ENCODE results near the gene KCNJ13. TPM values are rescaled to one million over a fixed set of nuclear protein-coding genes. Genes with fewer than 3 reads are reported as not detected.
A peak's percentile ranks its signal among the peaks of the same experiment; 100 is the strongest.

The KCNJ13 gene
- total RNA-seq, 1 donor from 2014 or later: 21.9 TPM

- no peak overlapping the region for H3K4me2 ChIP-seq
- Mint-ChIP-seq H3K9me3 (no peaks in the 10 kb centered on the region), H3K27me3 (ENCODE audit: insufficient read depth, low read depth) (no peaks in the 10 kb centered on the region), H3K36me3 (peaks cover 21% of the 10 kb centered on the region), H3K4me1 (no peaks in the 10 kb centered on the region), H3K4me3 (no peak overlapping the region), H3K27ac (no peak overlapping the region)
- H3K4me3 ChIP-seq: no peak overlapping the region
- no peaks in the 10 kb centered on the region for H3K27me3 ChIP-seq
- peaks cover 3% of the 10 kb centered on the region for H3K79me2 ChIP-seq (ENCODE audit: low read depth)
- no peak overlapping the region for H2AFZ ChIP-seq (replicated peaks)
- no peaks in the 10 kb centered on the region for H3K9me3 ChIP-seq (ENCODE audit: low read depth)
- H3K36me3 ChIP-seq: peaks cover 3% of the 10 kb centered on the region
- peaks cover 7% of the 10 kb centered on the region for H3K4me1 ChIP-seq
- no peak overlapping the region for H3K27ac ChIP-seq
- no peak overlapping the region for H3K9ac ChIP-seq
- H4K20me1 ChIP-seq (ENCODE audit: low read depth): no peaks in the 10 kb centered on the region
- no peak for DNase-seq (ENCODE audit: low spot score)
- TF ChIP-seq EZH2phosphoT487 (IDR thresholded peaks at IDR 0.05) (no peak), CTCF (IDR thresholded peaks at IDR 0.05) (no peak), EZH2 (IDR thresholded peaks at IDR 0.05) (no peak)
- peaks cover 3% of the 10 kb centered on the region for H3F3A ChIP-seq (ENCODE audit: low read depth)
Observed at GRCh38 chr2:232767866-232768265, 8.5 kb downstream of the KCNJ13 start.

GRCh38 chr2:232761301-232761907, 15.0 kb downstream of the KCNJ13 start:
- peak; percentile 48 for DNase-seq (ENCODE audit: low spot score)
- no peaks in the 10 kb centered on the region for H3K27me3 ChIP-seq
- no peak overlapping the region for H2AFZ ChIP-seq (replicated peaks)
- Mint-ChIP-seq H3K36me3 (peaks cover 5% of the 10 kb centered on the region), H3K4me1 (no peaks in the 10 kb centered on the region), H3K27me3 (ENCODE audit: insufficient read depth, low read depth) (no peaks in the 10 kb centered on the region), H3K27ac (no peak overlapping the region), H3K9me3 (no peaks in the 10 kb centered on the region), H3K4me3 (no peak overlapping the region)
- peaks cover 10% of the 10 kb centered on the region for H3K36me3 ChIP-seq
- H3K4me1 ChIP-seq: peaks cover 7% of the 10 kb centered on the region
- no peaks in the 10 kb centered on the region for H3K9me3 ChIP-seq (ENCODE audit: low read depth)
- H3K79me2 ChIP-seq (ENCODE audit: low read depth): no peaks in the 10 kb centered on the region
- TF ChIP-seq CTCF (IDR thresholded peaks at IDR 0.05): peak; percentile 63
- no peak for TF ChIP-seq EZH2phosphoT487 (IDR thresholded peaks at IDR 0.05)
- H3F3A ChIP-seq (ENCODE audit: low read depth): peaks cover 14% of the 10 kb centered on the region
- H3K4me3 ChIP-seq: no peak overlapping the region
- no peak overlapping the region for H3K27ac ChIP-seq
- H3K4me2 ChIP-seq: no peak overlapping the region
- H3K9ac ChIP-seq: no peak overlapping the region
- H4K20me1 ChIP-seq (ENCODE audit: low read depth): no peaks in the 10 kb centered on the region

DNA sequence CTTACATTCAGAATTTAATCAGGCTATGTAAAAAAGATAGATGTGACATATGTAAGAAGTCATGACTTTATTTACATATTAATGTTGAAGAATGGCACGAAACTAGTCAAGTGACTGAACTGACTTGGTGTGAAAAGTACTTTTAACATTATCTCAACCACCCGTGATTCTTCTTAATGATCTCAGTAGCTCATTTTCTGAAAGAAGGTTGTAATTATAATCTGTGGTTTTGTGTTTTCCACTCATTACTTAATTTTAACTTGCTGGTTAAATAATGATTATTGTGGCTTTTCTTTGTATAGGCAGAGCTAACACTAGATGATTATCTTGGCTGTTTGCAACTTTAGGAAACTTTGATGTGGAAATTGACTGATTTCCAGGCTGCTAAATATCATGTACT, 18.5 kb downstream of the KCNJ13 start:
- Mint-ChIP-seq H3K36me3 (peaks cover 10% of the 10 kb centered on the region), H3K4me3 (no peak overlapping the region), H3K4me1 (no peaks in the 10 kb centered on the region), H3K9me3 (no peaks in the 10 kb centered on the region), H3K27ac (no peak overlapping the region), H3K27me3 (ENCODE audit: insufficient read depth, low read depth) (no peaks in the 10 kb centered on the region)
- H3K4me3 ChIP-seq: no peak overlapping the region
- H3K9ac ChIP-seq: no peak overlapping the region
- H3K79me2 ChIP-seq (ENCODE audit: low read depth): no peaks in the 10 kb centered on the region
- no peaks in the 10 kb centered on the region for H3K9me3 ChIP-seq (ENCODE audit: low read depth)
- no peak overlapping the region for H2AFZ ChIP-seq (replicated peaks)
- H3K36me3 ChIP-seq: peaks cover 11% of the 10 kb centered on the region
- H3K27me3 ChIP-seq: no peaks in the 10 kb centered on the region
- no peak for DNase-seq (ENCODE audit: low spot score)
- no peak for TF ChIP-seq EZH2 (IDR thresholded peaks at IDR 0.05)
- no peak for TF ChIP-seq CTCF (IDR thresholded peaks at IDR 0.05)
- no peak for TF ChIP-seq EZH2phosphoT487 (IDR thresholded peaks at IDR 0.05)
- H3K4me2 ChIP-seq: no peak overlapping the region
- no peak overlapping the region for H3K27ac ChIP-seq
- peaks cover 14% of the 10 kb centered on the region for H3F3A ChIP-seq (ENCODE audit: low read depth)
- no peaks in the 10 kb centered on the region for H4K20me1 ChIP-seq (ENCODE audit: low read depth)
- H3K4me1 ChIP-seq: no peaks in the 10 kb centered on the region
